Measurements from ENCODE around the gene ERAS. TPM values are rescaled to one million over a fixed set of nuclear protein-coding genes. Genes with fewer than 3 reads are reported as not detected.
"Not testable (repeated sequence)": the region's sequence is repeated elsewhere in the genome, so short reads cannot be mapped to it uniquely, and the experiment has no call there.

Gene ERAS
- total RNA-seq, 5 donors from 2014 or later (not counting 1 experiment from before 2014, with no cell fraction given), result not detected

DNA sequence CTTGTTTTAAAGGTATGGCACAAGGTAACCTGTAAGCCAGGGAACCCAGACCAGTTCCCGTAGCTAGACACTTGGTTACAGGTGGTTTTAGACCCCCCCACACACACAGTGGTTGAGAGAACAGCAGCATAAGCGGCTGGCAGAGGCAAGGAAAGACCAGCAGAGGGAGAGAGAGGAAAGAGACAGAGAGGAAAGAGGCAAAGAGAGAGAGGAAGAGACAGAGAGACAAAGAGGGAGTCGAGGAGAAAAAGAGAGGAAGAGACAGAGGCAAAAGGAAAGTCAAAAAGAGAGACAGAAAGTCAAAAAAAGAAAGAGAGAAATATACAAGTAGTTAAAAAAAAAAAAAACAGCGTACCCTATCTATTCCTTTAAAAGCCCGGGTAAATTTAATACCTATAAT is 28.6 kb downstream of the ERAS start:
- no CpG with 5 or more reads among the region's 5 CpGs for WGBS (ENCODE audit: insufficient coverage)
- CTCF ChIA-PET, result no interaction called here
- no peaks in the 10 kb centered on the region for H3K36me3 ChIP-seq (ENCODE audit: control insufficient read depth in 2 of 2, extremely low read depth in 1 of 2, insufficient read depth in 1 of 2, low read length in 1 of 2)
- peak in 1 of 35 experiments; percentile 19 for DNase-seq
- Mint-ChIP-seq H3K27ac (no peak overlapping the region), H3K36me3 (no peaks in the 10 kb centered on the region), H3K27me3 (peaks cover 10 to 27% of the 10 kb centered on the region in 2 donors), H3K9me3 (no peaks in the 10 kb centered on the region), H3K4me1 (peaks cover 0 to 3% (median 0%) of the 10 kb centered on the region in 3 donors), H3K4me3 (no peak overlapping the region)
- no peaks in the 10 kb centered on the region for H3K4me1 ChIP-seq (ENCODE audit: control insufficient read depth in 1 of 2, extremely low read depth in 1 of 2, insufficient read depth in 2 of 2, low read length in 2 of 2)
- no peak overlapping the region for H3K27ac ChIP-seq (ENCODE audit: low read length)
- peaks cover 0 to 6% of the 10 kb centered on the region in 2 experiments for H3K27me3 ChIP-seq (replicated peaks in 1 of 2; ENCODE audit: control insufficient read depth in 2 of 2, extremely low read depth in 1 of 2, insufficient read depth in 2 of 2, low read length in 1 of 2)
- H3K9me3 ChIP-seq, result no peaks in the 10 kb centered on the region
- POLR2A ChIA-PET, result interaction anchor here in 1 of 2 donors (0.7 kb wide), 1 partner anchor 265 kb away, joined by 3 read pairs; no protein-coding TSS in a partner anchor
- H3K4me3 ChIP-seq (ENCODE audit: control insufficient read depth in 1 of 2, extremely low read depth in 1 of 2, low read length in 1 of 2), result no peak overlapping the region
- ATAC-seq (replicated peaks in 1 of 4), result no peak

- no peaks in the 10 kb centered on the region for H3K4me1 Mint-ChIP-seq
- CTCF ChIA-PET, result no interaction called here
- H3K36me3 Mint-ChIP-seq, result no peaks in the 10 kb centered on the region
- no peak overlapping the region for H3K27ac Mint-ChIP-seq
- H3K4me3 Mint-ChIP-seq, result no peak overlapping the region
- ATAC-seq (replicated peaks in 1 of 4) (no peak), DNase-seq (no peak)
- no peaks in the 10 kb centered on the region for H3K27me3 ChIP-seq (replicated peaks in 1 of 2; ENCODE audit: control insufficient read depth in 2 of 2, extremely low read depth in 1 of 2, insufficient read depth in 2 of 2, low read length in 1 of 2)
- no peaks in the 10 kb centered on the region for H3K9me3 ChIP-seq
- no peak overlapping the region for H3K27ac ChIP-seq (ENCODE audit: low read length)
- no peaks in the 10 kb centered on the region for H3K36me3 ChIP-seq (ENCODE audit: control insufficient read depth in 2 of 2, extremely low read depth in 1 of 2, insufficient read depth in 1 of 2, low read length in 1 of 2)
- H3K9me3 Mint-ChIP-seq, result no peaks in the 10 kb centered on the region
- peaks cover 2 to 34% of the 10 kb centered on the region in 2 donors for H3K27me3 Mint-ChIP-seq
- POLR2A ChIA-PET, result no interaction called here
- H3K4me1 ChIP-seq (ENCODE audit: control insufficient read depth in 1 of 2, extremely low read depth in 1 of 2, insufficient read depth in 2 of 2, low read length in 2 of 2), result no peaks in the 10 kb centered on the region
- H3K4me3 ChIP-seq (ENCODE audit: control insufficient read depth in 1 of 2, extremely low read depth in 1 of 2, low read length in 1 of 2), result no peak overlapping the region
- WGBS (ENCODE audit: insufficient coverage), result no CpG with 5 or more reads among the region's 4 CpGs
Observed at GRCh38 chrX:48864210-48864609, 37.9 kb downstream of the ERAS start.

DNA sequence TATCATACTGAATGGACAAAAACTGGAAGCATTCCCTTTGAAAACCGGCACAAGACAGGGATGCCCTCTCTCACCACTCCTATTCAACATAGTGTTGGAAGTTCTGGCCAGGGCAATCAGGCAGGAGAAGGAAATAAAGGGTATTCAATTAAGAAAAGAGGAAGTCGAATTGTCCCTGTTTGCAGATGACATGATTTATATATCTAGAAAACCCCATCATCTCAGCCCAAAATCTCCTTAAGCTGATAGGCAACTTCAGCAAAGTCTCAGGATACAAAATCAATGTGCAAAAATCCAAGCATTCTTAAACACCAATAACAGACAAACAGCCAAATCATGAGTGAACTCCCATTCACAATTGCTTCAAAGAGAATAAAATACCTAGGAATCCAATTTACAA is 45.7 kb downstream of the ERAS start:
- H3K36me3 ChIP-seq (ENCODE audit: control insufficient read depth in 2 of 2, extremely low read depth in 1 of 2, insufficient read depth in 1 of 2, low read length in 1 of 2); POLR2A ChIA-PET; H3K9me3 ChIP-seq; H3K9me3 Mint-ChIP-seq; H3K4me1 Mint-ChIP-seq; H3K27ac Mint-ChIP-seq; DNase-seq; H3K27me3 ChIP-seq (replicated peaks in 1 of 2; ENCODE audit: control insufficient read depth in 2 of 2, extremely low read depth in 1 of 2, insufficient read depth in 2 of 2, low read length in 1 of 2); H3K4me3 Mint-ChIP-seq; CTCF ChIA-PET; H3K36me3 Mint-ChIP-seq; ATAC-seq (replicated peaks in 1 of 4); H3K4me1 ChIP-seq (ENCODE audit: control insufficient read depth in 1 of 2, extremely low read depth in 1 of 2, insufficient read depth in 2 of 2, low read length in 2 of 2); H3K4me3 ChIP-seq (ENCODE audit: control insufficient read depth in 1 of 2, extremely low read depth in 1 of 2, low read length in 1 of 2); H3K27ac ChIP-seq (ENCODE audit: low read length): not testable (repeated sequence)
- H3K27me3 Mint-ChIP-seq, result peaks cover 3 to 15% of the 10 kb centered on the region in 2 donors
- WGBS (ENCODE audit: insufficient coverage), result no CpG with 5 or more reads among the region's 2 CpGs

- H3K36me3 ChIP-seq (ENCODE audit: control insufficient read depth in 2 of 2, extremely low read depth in 1 of 2, insufficient read depth in 1 of 2, low read length in 1 of 2); H3K27me3 ChIP-seq (replicated peaks in 1 of 2; ENCODE audit: control insufficient read depth in 2 of 2, extremely low read depth in 1 of 2, insufficient read depth in 2 of 2, low read length in 1 of 2); ATAC-seq (replicated peaks in 1 of 4); H3K27me3 Mint-ChIP-seq; H3K4me1 Mint-ChIP-seq; H3K9me3 Mint-ChIP-seq; CTCF ChIA-PET; H3K4me1 ChIP-seq (ENCODE audit: control insufficient read depth in 1 of 2, extremely low read depth in 1 of 2, insufficient read depth in 2 of 2, low read length in 2 of 2); DNase-seq; H3K4me3 Mint-ChIP-seq; H3K9me3 ChIP-seq; H3K4me3 ChIP-seq (ENCODE audit: control insufficient read depth in 1 of 2, extremely low read depth in 1 of 2, low read length in 1 of 2); H3K36me3 Mint-ChIP-seq; H3K27ac ChIP-seq (ENCODE audit: low read length); POLR2A ChIA-PET; H3K27ac Mint-ChIP-seq: not testable (repeated sequence)
- no CpG with 5 or more reads among the region's 4 CpGs for WGBS (ENCODE audit: insufficient coverage)
Observed at GRCh38 chrX:48876944-48877343, 50.6 kb downstream of the ERAS start.

Other genes with a start within 250 kb of the ERAS start
- 10 to 100 TPM; 39.0 to 65.9 (median 59.3) TPM for gene WDR13, start 229.0 kb upstream of the ERAS start, total RNA-seq
- gene WAS, start 142.7 kb upstream of the ERAS start, total RNA-seq, result 100 to 1,000 TPM in 3 of 5 donors, 10 to 100 TPM in 2; 92.0 to 118 (median 103) TPM
- 10 to 100 TPM in 3 of 5 donors, 1 to 10 TPM in 2; 7.6 to 12.0 (median 10.6) TPM for gene SUV39H1, start 129.8 kb upstream of the ERAS start, total RNA-seq
- not detected for gene GLOD5, start 64.8 kb upstream of the ERAS start, total RNA-seq
- gene GATA1, start 39.9 kb upstream of the ERAS start, total RNA-seq, result under 1 TPM; 0.23 to 0.64 (median 0.43) TPM
- 100 to 1,000 TPM; 106 to 121 (median 113) TPM for gene HDAC6, start 24.4 kb upstream of the ERAS start, total RNA-seq
- 10 to 100 TPM in 2 of 5 donors, 1 to 10 TPM in 3; 5.0 to 11.4 (median 9.1) TPM for gene PCSK1N, start 9.1 kb downstream of the ERAS start, total RNA-seq
- 10 to 100 TPM; 40.5 to 52.1 (median 49.3) TPM for gene TIMM17B, start 71.3 kb downstream of the ERAS start, total RNA-seq
- 10 to 100 TPM; 62.5 to 79.5 (median 73.9) TPM for gene PQBP1, start 71.4 kb downstream of the ERAS start, total RNA-seq
- gene SLC35A2, start 85.1 kb downstream of the ERAS start, total RNA-seq, result 10 to 100 TPM; 14.2 to 35.1 (median 16.2) TPM
- gene PIM2, start 92.5 kb downstream of the ERAS start, total RNA-seq, result 100 to 1,000 TPM; 152 to 325 (median 160) TPM
- gene OTUD5, start 131.1 kb downstream of the ERAS start, total RNA-seq, result 10 to 100 TPM; 87.2 to 92.5 (median 89.7) TPM
- gene KCND1, start 145.3 kb downstream of the ERAS start, total RNA-seq, result 1 to 10 TPM in 4 of 5 donors, under 1 TPM in 1; 0.85 to 3.7 (median 2.6) TPM
- 100 to 1,000 TPM in 3 of 5 donors, 10 to 100 TPM in 2; 85.2 to 123 (median 104) TPM for gene GRIPAP1, start 175.8 kb downstream of the ERAS start, total RNA-seq
- 10 to 100 TPM; 34.3 to 38.8 (median 35.6) TPM for gene TFE3, start 216.8 kb downstream of the ERAS start, total RNA-seq
- gene CCDC120, start 232.5 kb downstream of the ERAS start, total RNA-seq, result 10 to 100 TPM in 2 of 5 donors, 1 to 10 TPM in 3; 8.5 to 14.9 (median 9.1) TPM
- 10 to 100 TPM; 17.5 to 34.5 (median 34.0) TPM for gene PRAF2, start 247.5 kb downstream of the ERAS start, total RNA-seq

All from T-cell (primary cell).